Iris pigment epithelial cell (primary cell): ENCODE data around the gene NOB1.
"Not testable (repeated sequence)": the region's sequence is repeated elsewhere in the genome, so short reads cannot be mapped to it uniquely, and the experiment has no call there.

ENCODE experiments used
- DNase-seq: peaks from one replicate; pipeline ENCODE4 v3.0.0-alpha.2; 2011; ENCODE audit warnings: low read depth

Gene NOB1

DNA sequence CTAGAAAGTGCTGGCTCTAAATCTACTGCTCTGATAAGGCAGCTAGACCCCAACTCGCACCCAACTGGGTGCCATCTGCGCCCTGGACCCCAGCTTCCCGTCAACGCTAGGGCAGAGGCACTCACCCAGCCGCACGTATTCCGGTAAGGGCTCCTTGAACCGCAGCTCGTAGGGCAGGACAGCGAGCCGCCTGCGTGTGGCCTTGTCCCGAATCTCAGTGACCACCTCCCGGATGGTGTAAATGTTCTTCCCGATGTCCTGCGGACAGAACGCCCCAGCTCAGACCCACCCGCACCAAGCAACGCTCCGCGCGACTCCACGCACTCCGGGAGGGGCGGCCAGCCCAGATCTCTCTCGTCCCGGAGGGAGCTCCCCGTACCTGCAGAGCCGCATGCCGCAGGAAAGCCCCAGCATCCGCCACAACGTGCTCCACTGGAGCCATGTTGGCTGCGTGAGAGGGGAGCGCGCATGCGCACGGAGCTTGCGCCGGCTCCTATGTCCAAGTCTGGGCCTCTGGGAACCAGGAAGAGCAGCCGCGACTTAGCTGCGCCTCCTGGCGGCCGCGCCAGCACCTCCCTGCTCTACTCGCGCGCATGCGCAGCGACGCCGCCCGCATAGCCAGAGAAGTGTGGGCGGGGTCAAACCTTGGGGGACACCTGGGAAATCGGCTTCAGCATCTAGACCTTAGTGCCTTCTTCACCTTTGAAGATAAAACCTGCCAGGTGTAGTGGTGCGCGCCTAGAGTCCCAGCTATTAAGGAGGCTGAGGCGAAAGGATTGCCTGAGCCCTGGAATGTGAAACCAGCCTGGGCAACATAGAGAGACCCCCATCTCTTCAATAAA, at the start of gene NOB1:
NOB1 (minus strand) TSS at position 458 of the 842 bp plus-strand sequence; CDS start at position 442, 16 bp downstream.
- peak; percentile 95 for DNase-seq

DNA sequence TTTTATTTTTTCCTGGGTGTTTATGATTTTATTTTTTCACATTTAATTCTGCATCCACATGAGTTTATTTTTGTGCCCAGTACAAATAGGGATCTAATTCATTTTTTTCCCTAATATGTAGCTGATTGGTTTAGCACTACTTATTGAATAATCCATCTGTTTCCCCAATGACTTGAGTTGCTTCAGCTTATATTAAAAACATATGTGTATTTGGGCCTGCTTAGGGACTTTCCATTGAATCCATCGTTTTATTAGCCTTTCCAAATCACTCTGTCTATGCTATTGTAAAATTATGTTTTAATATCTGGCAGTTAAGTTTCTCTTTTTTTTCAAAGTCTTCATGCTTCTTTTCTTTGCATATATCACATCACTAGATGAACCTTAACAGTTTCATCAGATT, 49.6 kb upstream of the NOB1 start:
- DNase-seq = no peak

DNA sequence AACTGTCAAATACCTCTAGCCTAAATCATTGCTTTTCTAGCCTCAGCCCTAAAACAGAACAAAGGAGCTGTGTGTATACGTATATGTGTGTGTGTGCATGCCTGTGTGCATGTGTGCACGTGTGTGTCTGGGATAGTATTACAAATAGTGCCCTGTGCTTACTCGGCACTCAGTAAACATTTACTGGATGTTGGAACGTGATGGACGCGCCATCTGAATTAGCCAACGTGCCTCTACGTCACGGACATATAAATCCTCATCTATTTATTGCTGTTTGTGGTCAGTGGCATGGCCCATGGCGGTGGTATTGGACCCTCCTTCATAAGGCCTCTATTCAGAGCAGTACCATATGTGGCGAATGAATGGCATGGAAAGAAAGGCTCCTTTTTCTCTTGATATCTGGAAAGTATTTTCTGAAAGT, 44.9 kb upstream of the NOB1 start:
- DNase-seq = no peak

DNA sequence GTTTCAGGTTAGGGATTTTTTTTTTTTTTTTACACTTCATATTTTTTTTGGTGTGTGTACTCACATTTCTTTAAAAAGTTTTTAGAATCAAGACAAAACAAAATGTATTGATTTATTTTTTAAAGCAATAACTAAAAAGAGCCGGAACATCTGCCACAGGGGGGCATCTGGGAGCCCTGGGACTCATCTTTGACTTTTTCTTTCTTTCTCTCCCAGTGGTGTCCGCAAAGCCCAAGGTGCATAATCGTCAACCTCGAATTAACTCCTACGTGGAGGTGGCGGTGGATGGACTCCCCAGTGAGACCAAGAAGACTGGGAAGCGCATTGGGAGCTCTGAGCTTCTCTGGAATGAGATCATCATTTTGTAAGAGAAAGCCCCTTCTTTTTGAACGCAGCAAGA, 43.7 kb upstream of the NOB1 start:
- no peak for DNase-seq

DNA sequence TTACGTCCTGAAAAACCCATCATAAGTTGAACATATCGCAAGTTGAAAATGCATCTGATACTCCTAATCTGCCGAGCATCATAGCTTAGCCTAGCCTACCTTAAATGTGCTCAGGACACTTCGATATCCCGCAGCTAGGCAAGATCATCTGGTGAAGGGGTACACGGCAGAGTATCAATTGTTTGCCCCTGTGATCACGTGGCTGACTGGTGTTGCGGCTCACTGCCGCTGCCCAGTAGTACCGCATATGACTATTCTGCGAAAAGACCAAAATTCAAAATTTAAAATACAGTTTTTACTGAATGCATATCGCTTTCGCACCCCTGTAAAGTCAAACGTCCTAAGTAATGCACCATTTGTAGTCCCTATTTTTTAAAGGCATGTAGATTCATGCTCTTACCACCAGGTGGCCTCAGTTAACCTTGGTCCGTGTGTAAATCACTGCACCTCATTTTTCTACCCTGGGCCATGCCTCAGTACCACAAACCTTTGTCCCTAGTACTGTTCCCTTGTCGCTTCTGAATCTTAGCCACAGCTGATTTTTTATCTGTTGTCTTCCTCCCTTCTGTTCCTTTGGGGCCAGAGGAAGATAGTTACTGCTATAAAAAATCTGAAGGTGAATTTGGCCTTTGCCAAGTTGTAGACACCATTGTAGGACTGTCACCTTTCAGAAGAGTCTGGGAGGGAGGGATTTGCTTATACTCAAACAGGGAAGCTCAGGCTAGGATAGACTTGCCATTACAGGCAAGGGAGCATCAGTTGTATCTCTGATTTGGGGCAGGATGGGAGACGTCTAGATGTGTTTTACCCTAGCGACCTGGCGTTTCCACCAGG, 41.8 kb upstream of the NOB1 start:
- peak; percentile 73 for DNase-seq

DNA sequence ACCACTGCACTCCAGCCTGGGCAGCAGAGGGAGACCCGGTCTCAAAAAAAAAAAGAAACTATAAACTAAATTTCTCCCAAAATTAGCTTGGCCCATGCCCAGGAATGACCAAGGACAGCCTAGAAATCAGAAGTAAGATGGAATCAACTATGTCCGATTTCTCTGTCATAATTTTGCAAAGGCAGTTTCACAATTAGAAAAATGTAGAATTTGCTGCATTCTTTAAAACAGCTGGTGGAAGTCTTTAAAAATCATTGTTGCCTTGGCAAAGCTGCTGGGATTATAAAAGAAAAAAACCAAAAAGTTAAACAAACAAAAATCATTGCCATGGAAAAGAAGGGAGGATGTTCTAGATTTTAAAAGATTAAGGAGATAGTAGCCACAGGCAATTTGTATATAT, 39.8 kb upstream of the NOB1 start:
- DNase-seq = no peak

DNA sequence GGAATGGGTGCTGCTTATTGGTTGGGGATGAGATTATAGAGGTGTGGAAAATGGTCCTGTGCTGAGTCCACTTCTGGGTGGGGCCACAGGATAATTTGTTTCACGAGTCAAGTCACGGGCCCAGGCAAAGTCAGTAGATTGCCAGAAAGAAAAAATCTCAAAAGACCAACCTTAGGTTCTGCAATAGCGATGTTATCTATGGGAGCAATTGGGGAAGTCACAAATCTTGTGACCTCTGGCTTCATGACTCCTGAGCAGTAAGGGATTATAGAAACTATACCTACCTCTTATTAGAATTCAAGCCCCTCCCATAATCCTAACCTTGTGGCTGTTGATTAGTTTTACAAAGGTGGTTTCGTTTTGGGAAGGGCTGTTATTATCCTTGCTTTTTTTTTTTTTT, 38.8 kb upstream of the NOB1 start:
- no peak for DNase-seq

DNA sequence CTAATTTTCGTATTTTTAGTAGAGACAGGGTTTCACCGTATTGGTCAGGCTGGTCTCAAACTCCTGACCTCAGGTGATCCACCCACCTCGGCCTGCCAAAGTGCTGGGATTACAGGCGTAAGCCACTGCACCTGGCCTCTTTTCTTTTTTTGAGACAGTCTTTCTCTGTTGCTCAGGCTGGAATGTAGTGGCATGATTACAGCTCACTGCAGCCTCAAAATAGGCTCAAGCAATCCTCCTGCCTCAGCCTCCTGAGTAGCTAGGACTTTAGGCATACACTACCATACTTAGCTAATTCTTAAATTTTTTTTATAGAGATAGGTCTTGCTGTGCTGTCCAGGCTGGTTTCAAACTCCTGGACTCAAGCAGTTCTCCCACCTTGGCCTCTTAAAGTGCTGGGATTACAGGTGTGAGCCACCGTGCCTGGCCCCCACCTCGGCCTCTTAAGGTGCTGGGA, 36.7 kb upstream of the NOB1 start:
- not testable (repeated sequence) for DNase-seq

DNA sequence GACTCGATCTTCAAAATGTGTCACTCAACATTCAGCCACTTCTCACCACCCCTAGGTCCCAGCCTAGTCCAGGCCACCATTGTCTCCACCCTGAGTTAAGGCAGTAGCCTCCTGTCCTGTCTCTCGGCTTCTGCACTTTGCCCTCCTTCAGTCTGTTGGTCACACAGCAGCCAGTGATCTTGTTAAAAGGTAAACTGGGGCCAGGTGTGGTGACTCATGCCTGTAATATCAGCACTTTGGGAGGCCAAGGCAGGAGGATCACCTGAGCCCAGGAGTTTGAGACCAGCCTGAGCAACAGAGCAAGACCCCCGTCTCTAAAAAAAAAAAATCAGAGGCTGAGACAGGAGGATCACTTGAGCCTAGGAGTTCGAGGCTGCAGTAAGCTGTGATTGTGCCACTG, 33.2 kb upstream of the NOB1 start:
- DNase-seq = no peak

DNA sequence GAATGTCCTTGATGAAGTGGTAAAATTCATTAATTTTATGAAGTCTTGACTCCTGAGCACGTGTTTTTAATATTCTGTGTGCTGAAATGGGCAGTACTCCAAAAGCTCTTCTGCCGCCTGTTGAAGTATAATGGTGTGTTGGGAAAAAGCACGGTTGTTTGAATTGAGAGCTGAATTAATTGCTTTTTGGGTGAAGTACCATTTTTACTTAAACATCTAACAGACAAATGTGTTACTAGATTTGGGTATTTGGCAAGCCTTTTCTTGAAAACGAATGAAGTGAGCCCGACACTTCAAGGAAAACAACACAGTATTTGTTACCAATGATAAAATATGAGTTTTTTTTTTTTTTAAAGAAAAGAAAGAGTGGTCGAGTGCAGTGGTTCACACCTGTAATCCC, 29.9 kb upstream of the NOB1 start:
- no peak for DNase-seq

DNA sequence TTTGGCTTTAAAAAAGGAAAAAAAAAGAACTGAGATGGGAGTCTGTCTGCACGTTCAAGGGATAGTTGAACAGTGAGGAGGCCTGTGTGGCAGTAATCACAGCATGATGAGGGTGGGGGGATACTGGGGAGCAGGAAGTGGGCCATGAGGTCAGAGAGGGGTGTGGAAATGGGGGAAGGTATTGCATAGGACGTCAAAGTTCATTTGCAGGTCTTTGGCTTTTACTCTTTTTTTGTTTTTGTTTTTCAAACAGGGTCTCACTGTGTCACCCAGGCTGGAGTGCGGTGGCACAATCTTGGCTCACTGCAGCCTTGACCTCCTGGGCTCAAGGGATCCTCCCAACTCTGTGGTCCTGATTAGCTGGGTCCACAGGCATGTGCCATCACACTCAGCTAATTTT, 26.4 kb upstream of the NOB1 start:
- DNase-seq = no peak

DNA sequence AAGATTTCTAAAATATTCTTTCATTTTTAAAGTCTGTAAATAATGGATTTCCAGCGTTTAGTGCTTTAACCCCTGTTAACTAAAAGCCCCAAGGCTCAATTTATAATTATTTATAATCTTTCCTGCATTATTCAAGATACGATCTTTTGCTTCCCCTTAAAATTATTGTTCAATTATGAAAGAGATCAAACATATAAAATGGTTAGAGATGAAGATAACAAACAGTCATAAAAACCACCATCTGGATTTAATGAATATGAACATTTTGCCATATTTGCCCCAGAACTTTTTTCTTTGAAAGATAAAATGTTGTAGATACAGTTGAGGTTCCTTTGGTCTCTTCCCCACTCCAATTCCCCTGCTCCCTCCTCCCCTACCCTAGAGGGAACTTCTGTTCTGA, 25.0 kb upstream of the NOB1 start:
- no peak for DNase-seq

DNA sequence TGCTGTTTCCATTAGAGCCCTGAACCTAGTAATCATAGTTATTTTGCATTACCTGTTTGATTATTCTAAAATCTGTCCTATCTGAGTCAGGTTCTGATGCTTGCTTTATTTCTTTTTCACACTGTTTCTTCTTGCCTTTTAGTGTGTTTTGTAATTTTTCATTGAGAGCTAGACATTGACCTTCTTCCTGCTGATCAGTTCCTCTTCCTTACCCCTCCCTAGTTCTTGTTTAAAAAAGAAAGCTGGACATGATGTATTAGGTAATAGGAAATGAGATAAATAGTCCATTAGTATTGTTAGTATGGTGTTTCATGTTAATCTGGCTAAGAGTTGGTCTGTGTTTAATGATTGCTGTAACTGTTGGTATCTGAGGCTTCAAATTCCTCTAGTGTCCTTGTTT, 20.8 kb upstream of the NOB1 start:
- no peak for DNase-seq

DNA sequence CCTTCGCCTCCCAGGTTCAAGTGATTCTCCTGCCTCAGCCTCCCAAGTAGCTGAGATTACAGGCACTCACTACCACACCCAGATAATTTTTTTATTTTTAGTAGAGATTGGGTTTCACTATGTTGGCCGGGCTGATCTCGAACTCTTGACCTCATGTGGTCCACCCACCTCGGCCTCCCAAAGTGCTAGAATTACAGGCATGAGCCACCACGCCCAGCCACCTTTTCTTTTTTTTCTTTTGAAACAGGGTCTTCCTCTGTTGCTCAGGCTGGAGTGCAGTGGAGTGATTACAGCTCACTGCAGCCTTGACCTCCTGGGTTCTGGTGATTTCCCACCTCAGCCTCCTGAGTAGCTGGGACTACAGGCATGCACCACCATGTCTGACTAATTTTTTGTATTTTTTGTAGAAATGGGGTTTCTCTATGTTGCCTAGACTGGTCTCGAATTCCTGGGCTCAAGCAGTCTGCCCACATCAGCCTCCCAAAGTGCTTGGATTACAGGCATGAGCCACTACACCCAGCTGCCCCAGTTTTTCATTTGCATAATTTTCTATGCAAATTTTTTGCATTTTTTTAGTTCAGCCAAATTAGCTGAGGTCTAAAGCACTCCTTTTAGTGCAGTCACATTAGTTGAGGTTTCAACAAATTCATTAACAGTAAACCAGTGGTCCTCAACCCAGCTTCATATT, 18.7 kb upstream of the NOB1 start:
- peak; percentile 54 for DNase-seq

DNA sequence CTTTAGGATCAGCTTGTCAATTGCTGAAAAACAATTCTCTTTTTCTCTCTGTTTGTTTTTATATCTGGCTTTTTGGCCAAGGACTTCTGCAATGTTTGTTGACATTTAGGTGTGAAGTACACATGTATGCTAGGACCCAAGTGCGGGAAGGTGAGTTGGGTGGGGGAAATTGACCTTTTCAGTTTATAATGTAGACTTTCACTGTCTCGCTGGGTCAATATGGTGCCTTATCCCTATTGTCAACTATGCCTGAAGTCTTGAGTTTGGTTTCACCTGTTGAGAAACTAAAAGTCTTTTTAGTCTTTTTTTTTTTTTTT, 16.9 kb upstream of the NOB1 start:
- DNase-seq = no peak

DNA sequence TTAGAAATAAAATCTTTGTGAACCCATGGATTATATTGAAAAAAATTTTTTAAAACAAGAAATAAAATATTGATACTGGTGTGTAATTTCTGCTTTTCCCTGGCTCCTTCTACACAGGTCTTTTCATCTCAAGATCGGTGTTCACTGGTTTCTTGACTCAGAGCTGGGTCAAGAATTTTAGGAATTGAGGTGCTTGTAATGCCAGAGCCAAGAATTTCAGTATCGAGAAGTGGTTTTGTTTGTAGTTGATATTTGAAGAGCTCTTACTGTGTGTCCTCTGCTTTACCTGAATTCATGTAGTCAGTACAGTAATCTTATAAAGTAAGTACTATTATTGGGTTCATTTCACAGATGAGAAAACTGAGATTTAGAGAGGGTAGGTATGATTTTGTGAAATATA, 14.7 kb upstream of the NOB1 start:
- no peak for DNase-seq

DNA sequence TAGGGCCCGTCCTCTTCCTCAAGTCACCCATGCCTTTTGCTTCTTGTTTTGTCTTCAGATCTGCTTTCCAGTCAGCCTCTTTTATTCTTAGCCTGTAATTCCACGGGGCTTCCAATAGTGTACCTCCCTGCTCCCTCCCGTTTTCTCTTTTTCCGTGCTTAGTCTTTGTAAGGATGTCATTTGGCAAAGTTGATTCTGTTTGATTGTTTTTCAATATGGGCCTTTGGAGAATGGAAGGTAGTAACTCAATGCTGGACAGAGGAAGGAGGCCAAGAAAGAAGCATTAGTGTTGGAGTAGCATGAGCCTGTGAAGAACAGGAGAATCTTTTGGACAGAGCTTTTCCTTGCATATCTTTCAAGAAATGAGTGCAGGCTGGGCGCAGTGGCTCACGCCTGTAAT, 13.9 kb upstream of the NOB1 start:
- no peak for DNase-seq

DNA sequence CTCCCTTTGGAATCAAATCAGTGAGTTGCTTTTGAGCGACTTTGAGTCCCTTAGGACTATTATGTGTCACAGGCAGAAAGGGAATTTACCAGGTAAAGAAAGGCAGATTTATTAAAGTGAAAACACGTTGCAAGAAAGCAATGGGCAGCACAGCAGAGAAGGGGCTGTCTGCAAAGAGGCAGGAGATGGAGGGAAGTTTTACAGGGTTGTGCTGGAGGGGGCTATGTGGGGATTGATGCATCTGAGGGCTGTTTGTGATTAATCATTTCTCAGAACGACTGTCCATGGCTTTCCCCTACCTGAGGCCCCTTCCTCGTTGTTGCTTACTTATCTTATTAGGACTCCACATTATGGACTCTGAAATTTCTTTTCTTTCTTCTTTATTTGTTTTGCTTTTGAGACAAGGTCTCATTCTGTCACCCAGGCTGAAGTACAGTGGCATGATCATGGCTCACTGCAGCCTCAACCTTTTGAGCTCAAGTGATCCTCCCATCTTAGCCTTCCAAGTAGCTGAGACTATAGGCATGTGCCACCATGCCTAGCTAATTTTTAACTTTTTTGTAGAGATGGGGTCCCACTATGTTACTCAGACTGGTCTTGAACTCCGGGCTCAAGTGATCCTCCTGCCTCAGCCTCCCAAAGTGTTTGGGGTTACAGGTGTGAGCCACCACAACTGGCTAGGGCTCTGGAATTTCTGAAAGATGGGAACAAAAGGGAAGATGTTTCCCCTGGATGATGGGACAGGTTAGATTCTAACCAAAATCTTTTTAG, 12.9 kb upstream of the NOB1 start:
- no peak for DNase-seq

DNA sequence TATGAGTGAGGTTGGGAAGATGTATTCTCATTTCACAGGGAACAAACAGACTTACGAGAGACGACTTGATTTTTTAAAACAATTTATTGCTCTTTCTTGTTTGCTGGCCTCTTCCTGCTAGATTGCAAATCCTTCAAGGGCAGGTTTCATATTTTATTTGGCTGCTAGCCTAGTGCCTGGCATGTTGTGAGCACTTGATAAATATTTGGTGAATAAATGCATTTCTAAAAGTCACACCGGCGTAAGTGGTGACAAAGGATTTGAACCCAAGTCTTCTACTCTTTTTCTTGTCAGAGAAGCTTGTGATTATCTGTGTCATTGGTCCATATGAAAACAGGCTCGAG, 8.8 kb upstream of the NOB1 start:
- peak; percentile 15 for DNase-seq

DNA sequence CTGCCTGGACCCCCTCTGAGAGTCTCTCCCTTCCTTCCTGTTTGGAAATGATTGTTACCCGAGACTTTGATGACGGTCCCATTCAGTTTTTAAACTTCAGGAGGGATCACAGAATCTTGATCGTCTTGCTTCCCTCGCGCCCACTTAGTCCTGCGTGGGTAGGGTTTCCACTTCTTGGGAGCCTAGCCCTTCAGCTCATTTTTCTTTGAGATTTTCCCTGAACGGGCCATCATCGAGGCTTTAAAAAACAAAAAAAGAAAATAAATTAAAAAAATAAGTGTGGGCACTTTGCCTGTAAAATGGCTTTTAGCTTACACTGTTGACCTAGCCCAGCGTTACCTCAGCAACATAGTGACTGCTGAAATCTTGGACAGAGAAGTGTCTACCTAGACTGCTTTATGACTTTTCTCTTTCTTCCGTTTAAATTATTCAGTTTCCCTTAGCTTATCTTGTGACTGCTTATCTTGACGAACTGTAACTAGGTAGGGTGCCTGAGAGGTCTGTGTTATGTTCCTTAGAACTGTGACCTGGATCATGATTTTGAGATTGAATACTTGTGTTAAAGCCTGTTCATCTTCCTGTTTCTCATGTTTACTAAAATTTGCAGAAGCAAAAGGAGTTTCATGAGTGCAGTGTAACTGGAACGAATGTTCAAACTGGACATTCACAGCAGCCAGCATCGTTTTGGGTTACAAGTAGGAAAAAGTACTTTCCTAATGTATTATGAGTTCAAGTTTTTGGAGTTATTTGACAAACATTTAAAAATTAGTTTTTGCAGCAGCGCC, 8.3 kb upstream of the NOB1 start:
- DNase-seq = peak; percentile 63
